K562 (cell line): ENCODE results near the gene CIB1. TPM values are rescaled to one million over a fixed set of nuclear protein-coding genes. Genes with fewer than 3 reads are reported as not detected.

ENCODE experiments used
- CBX8 ChIP-seq: fragments of 200-600 bp; sonication (generic); IDR thresholded peaks from 2 replicates; pipeline ENCODE4 v1.6.1; 2012; ENCODE audit warnings: borderline replicate concordance, mixed run types, low read depth, mild to moderate bottlenecking, moderate library complexity, mixed read lengths, low read length, control low read depth, inconsistent platforms; ENCODE audit not compliant: poor library complexity, severe bottlenecking; ENCODE audit errors: extremely low read depth
- CEBPB ChIP-seq: fragments of 450-650 bp; IDR thresholded peaks from 2 replicates; pipeline ENCODE4 v1.6.1; 2016; ENCODE audit warnings: missing genetic modification characterization, missing compliant biosample characterization
- COPS2 ChIP-seq: fragments of 450-650 bp; conservative IDR thresholded peaks from 2 replicates; pipeline ENCODE4 v1.6.1; 2016; ENCODE audit warnings: mild to moderate bottlenecking, moderate library complexity
- FOXA1 ChIP-seq: fragments of 450-650 bp; IDR thresholded peaks from 2 replicates; pipeline ENCODE4 v1.6.1; 2016; ENCODE audit warnings: mild to moderate bottlenecking, borderline replicate concordance
- FOXK1 ChIP-seq: sonication (generic); formaldehyde crosslinking; IDR thresholded peaks from 2 replicates; pipeline ENCODE4 v1.8.0; 2022; ENCODE audit warnings: missing genetic modification reagents, mild to moderate bottlenecking, borderline replicate concordance
- FOXK2 ChIP-seq, 2 experiments: fragments of 450-650 bp; IDR thresholded peaks in 1 of 2; conservative IDR thresholded peaks in 1 of 2; 2 replicates each; pipeline ENCODE4 v1.6.1; 2016; ENCODE audit warnings: low read depth in 2 of 2, mild to moderate bottlenecking in 1 of 2
- HDAC3 ChIP-seq: fragments of 450-650 bp; IDR thresholded peaks from 2 replicates; pipeline ENCODE4 v1.6.1; 2018; ENCODE audit warnings: borderline replicate concordance, mild to moderate bottlenecking, moderate library complexity; ENCODE audit not compliant: partially characterized antibody
- KDM1A ChIP-seq, 2 experiments: fragments of 450-650 bp; IDR thresholded peaks; 2 replicates each; pipeline ENCODE4 v1.6.1; 2016; ENCODE audit warnings: mild to moderate bottlenecking in 2 of 2
- KDM2B ChIP-seq: fragments of 250-450 bp; sonication (Bioruptor Pico); IDR thresholded peaks from 2 replicates; pipeline ENCODE4 v1.8.0; 2021; ENCODE audit warnings: mild to moderate bottlenecking, moderate library complexity
- MYNN ChIP-seq, 2 experiments: sonication (generic); formaldehyde crosslinking in 1 of 2; IDR thresholded peaks; 2 replicates each; pipeline versions ENCODE4 v1.5.0 to v1.6.1; 2016 to 2020; ENCODE audit warnings: antibody characterized with exemption in 1 of 2, missing genetic modification reagents in 1 of 2
- PCBP1 ChIP-seq: fragments of 200-400 bp; formaldehyde crosslinking; IDR thresholded peaks from 2 replicates; pipeline ENCODE4 v1.6.1; 2018; ENCODE audit warnings: mild to moderate bottlenecking, low read depth, low read length; ENCODE audit not compliant: poor library complexity, severe bottlenecking
- PCBP2 ChIP-seq: fragments of 200-400 bp; formaldehyde crosslinking; IDR thresholded peaks from 2 replicates; pipeline ENCODE4 v1.6.1; 2018; ENCODE audit warnings: low read length, low read depth, mild to moderate bottlenecking, moderate library complexity; ENCODE audit not compliant: poor library complexity, severe bottlenecking
- RFX7 ChIP-seq: fragments of 250-450 bp; sonication (Bioruptor Pico); IDR thresholded peaks from 2 replicates; pipeline ENCODE4 v1.5.1; 2021; ENCODE audit warnings: mild to moderate bottlenecking
- SIRT6 ChIP-seq: IDR thresholded peaks from one replicate; pipeline ENCODE4 v1.6.1; 2012; ENCODE audit warnings: low read depth, mild to moderate bottlenecking, control low read depth, inconsistent platforms, low read length, moderate library complexity
- SMC3 ChIP-seq: conservative IDR thresholded peaks from 2 replicates; pipeline ENCODE4 v1.6.1; 2011; ENCODE audit warnings: low read depth, low read length, improper control_type of control experiment; ENCODE audit not compliant: insufficient read depth
- STAT5B ChIP-seq: fragments of 250-450 bp; sonication (Bioruptor Pico); IDR thresholded peaks from 2 replicates; pipeline ENCODE4 v1.8.0; 2021; ENCODE audit warnings: mild to moderate bottlenecking, inconsistent platforms
- TBL1XR1 ChIP-seq, 2 experiments: IDR thresholded peaks; 2 replicates each; pipeline ENCODE4 v1.6.1; 2012; ENCODE audit warnings: improper control_type of control experiment in 2 of 2, low read length in 2 of 2, mild to moderate bottlenecking in 1 of 2
- XRCC3 ChIP-seq: fragments of 450-650 bp; IDR thresholded peaks from 2 replicates; pipeline ENCODE4 v1.6.1; 2017; ENCODE audit warnings: mild to moderate bottlenecking, moderate library complexity
- ZMIZ1 ChIP-seq, 2 experiments: fragments of 150-350 bp in 1 of 2; IDR thresholded peaks; 2 replicates each; pipeline ENCODE4 v1.6.1; 2012 to 2016; ENCODE audit warnings: low read depth in 2 of 2, low read length in 2 of 2, mild to moderate bottlenecking in 1 of 2, moderate library complexity in 1 of 2
- ZNF175 ChIP-seq: fragments of 200-800 bp; sonication (Bioruptor generic); IDR thresholded peaks from 2 replicates; pipeline ENCODE4 v1.6.1; 2016; ENCODE audit warnings: low read depth, mild to moderate bottlenecking, missing genetic modification characterization, missing compliant biosample characterization
- ZNF224 ChIP-seq: sonication (generic); formaldehyde crosslinking; IDR thresholded peaks from 2 replicates; pipeline ENCODE4 v1.8.0; 2022; ENCODE audit warnings: mild to moderate bottlenecking, missing genetic modification reagents
- ZNF24 ChIP-seq: fragments of 450-650 bp; IDR thresholded peaks from 2 replicates; pipeline ENCODE4 v1.6.1; 2016
- ZSCAN32 ChIP-seq: fragments of 450-650 bp; formaldehyde crosslinking; IDR thresholded peaks from 2 replicates; pipeline ENCODE4 v1.4.0; 2020; ENCODE audit warnings: mild to moderate bottlenecking, moderate library complexity
- polyA plus RNA-seq, 8 experiments: library from polyadenylated mRNA; depleted of rRNA in 4 of 8; stranded (reverse) in 5 of 8; unstranded in 3 of 8; fragments of >200 nt; fragmentation: Nextera tagmentation in 2 of 8; fragmentation: Illumina TruSeq in 1 of 8; extraction: Ambion mirVana in 2 of 8; extraction: Trizol in 1 of 8; gene quantifications; 2 replicates each; pipeline versions ENCODE4 v1.2.1 to v1.2.3, GENCODE V29; 2011 to 2014; ENCODE audit warnings: inconsistent platforms in 1 of 8, missing spikeins in 1 of 8
- total RNA-seq, 7 experiments: library from RNA; depleted of rRNA in 6 of 7; stranded (reverse); fragments of >200 nt in 6 of 7; fragmentation: Illumina TruSeq in 2 of 7; extraction: Trizol in 2 of 7; gene quantifications; 2 replicates each; pipeline versions ENCODE4 v1.2.1 to v1.2.3, GENCODE V29; 2011 to 2021; ENCODE audit warnings: low replicate concordance in 1 of 7

The CIB1 gene
- total and polyA plus RNA-seq, 9 of the 15 experiments (the other 6 are each of a cell fraction or from before 2014, with no cell fraction given) = 14.9 to 136 (median 64.5) TPM

- TF ChIP-seq PCBP2 (no peak), KDM2B (no peak), COPS2 (no peak), CBX8 (no peak), FOXA1 (no peak), ZSCAN32 (CRISPR knock-in tag) (no peak), ZNF24 (peak; percentile 70; the same call in 1 of the 2 replicates), KDM1A (IDR thresholded peaks at IDR 0.05) (no peak), ZMIZ1 (IDR thresholded peaks at IDR 0.05; ENCODE audit: low read depth in 2 of 2, low read length in 2 of 2) (no peak), PCBP1 (no peak), SMC3 (no peak), FOXK1 (CRISPR knock-in tag) (no peak), ZNF224 (CRISPR knock-in tag) (no peak), STAT5B (CRISPR knock-in tag) (no peak), FOXK2 (conservative IDR thresholded peaks at IDR 0.05 in 1 of 2, IDR thresholded peaks at IDR 0.05 in 1 of 2; ENCODE audit: low read depth in 2 of 2) (peak; percentile 52 to 54; a peak in 1 of 4 replicates), TBL1XR1 (IDR thresholded peaks at IDR 0.05; ENCODE audit: low read length in 2 of 2) (no peak), ZNF175 (no peak), CEBPB (tag) (peak; percentile 89), RFX7 (no peak), MYNN (IDR thresholded peaks at IDR 0.05) (no peak), MYNN (CRISPR knock-in tag; IDR thresholded peaks at IDR 0.05) (no peak), HDAC3 (no peak), SIRT6 (no peak), XRCC3 (no peak)
Observed at GRCh38 chr15:90188914-90189748, 44.6 kb downstream of the CIB1 start (continued).
